ENCODE results near the gene MDN1. TPM values are rescaled to one million over a fixed set of nuclear protein-coding genes. Genes with fewer than 3 reads are reported as not detected.

Gene MDN1
- total and polyA plus RNA-seq, 2 of the 8 experiments (the other 6 are each of a cell fraction or from before 2014, with no cell fraction given): 53.5 to 179 TPM

DNA sequence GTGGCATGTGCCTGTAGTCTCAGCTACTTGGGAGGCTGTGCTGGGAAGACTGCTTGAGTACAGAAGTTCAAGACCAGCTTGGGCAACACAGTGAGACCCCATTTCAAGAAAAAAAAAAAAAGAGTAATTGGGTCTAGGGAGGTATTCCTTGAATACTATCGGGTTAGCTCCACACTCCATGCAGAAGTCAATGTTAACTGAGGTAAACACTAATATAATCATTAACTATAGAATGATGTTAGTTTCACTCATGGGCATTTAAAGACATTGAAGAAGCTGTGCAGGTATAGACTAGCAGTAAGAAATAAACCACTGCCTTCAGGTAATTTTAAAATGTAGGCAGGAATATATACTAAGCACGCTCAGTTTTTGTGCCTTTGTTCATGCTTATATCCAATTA is 32.6 kb downstream of the MDN1 start:
- Histone ChIP-seq H2BK120ac (replicated peaks; ENCODE audit: low read depth, low read length) (no peak overlapping the region), H3K36me3 (ENCODE audit: control insufficient read depth in 2 of 4, insufficient read depth in 4 of 4, low read length in 3 of 4) (peaks cover 32 to 89% (median 75%) of the 10 kb centered on the region in 4 experiments), H3K79me1 (ENCODE audit: low read depth, low read length) (no peaks in the 10 kb centered on the region; the same call in 1 of the 2 replicates), H2BK15ac (ENCODE audit: low read length) (no peak overlapping the region), H3K9ac (replicated peaks in 1 of 4; ENCODE audit: extremely low read depth in 1 of 4, low read depth in 3 of 4, low read length in 3 of 4) (no peak overlapping the region), H3K4me3 (ENCODE audit: extremely low read depth in 1 of 4, insufficient read depth in 2 of 4, low read depth in 3 of 4, low read length in 4 of 4) (no peak overlapping the region), H4K5ac (ENCODE audit: insufficient read length, low read depth, low read length) (no peak overlapping the region), H3K23me2 (ENCODE audit: low read depth, low read length) (no peaks in the 10 kb centered on the region), H3K14ac (ENCODE audit: insufficient read length) (no peak overlapping the region), H3K27me3 (replicated peaks in 1 of 4; ENCODE audit: control insufficient read depth in 3 of 4, extremely low read depth in 1 of 4, insufficient read depth in 3 of 4, low read length in 3 of 4) (peaks cover 0 to 2% (median 0%) of the 10 kb centered on the region in 4 experiments; a peak in 1 of 7 replicates), H2BK20ac (ENCODE audit: low read length) (no peak overlapping the region), H3K18ac (ENCODE audit: extremely low read depth, low read length) (no peak overlapping the region), H3K4me1 (replicated peaks in 1 of 4; ENCODE audit: control insufficient read depth in 3 of 4, insufficient read depth in 4 of 4, low read length in 3 of 4) (no peaks in the 10 kb centered on the region), H3K9me3 (ENCODE audit: insufficient read depth in 2 of 2, low read depth in 1 of 2, low read length in 1 of 2) (no peaks in the 10 kb centered on the region), H3K27ac (ENCODE audit: low read depth, low read length) (no peak overlapping the region), H3K4ac (replicated peaks; ENCODE audit: insufficient read length, low read depth, low read length) (no peak overlapping the region), H3K79me2 (ENCODE audit: control insufficient read depth in 1 of 2, insufficient read depth in 2 of 2, low read length in 2 of 2) (peaks cover 0 to 8% of the 10 kb centered on the region in 2 experiments; a peak in 2 of 4 replicates), H2AFZ (ENCODE audit: low read length) (no peak overlapping the region), H2BK5ac (ENCODE audit: low read depth, low read length) (no peak overlapping the region), H2AK5ac (ENCODE audit: low read depth, low read length) (no peak overlapping the region), H3K56ac (replicated peaks; ENCODE audit: insufficient read length, low read depth, low read length) (no peak overlapping the region), H2BK12ac (ENCODE audit: low read depth, low read length) (no peak overlapping the region), H4K91ac (replicated peaks; ENCODE audit: insufficient read length, low read length) (no peak overlapping the region), H4K20me1 (replicated peaks in 1 of 2; ENCODE audit: control insufficient read depth in 1 of 2, insufficient read depth in 2 of 2, low read length in 2 of 2) (peaks cover 1 to 3% of the 10 kb centered on the region in 2 experiments), H4K8ac (ENCODE audit: extremely low read depth, insufficient read depth, low read length) (no peak overlapping the region), H3K23ac (ENCODE audit: insufficient read length) (no peak overlapping the region), H3K4me2 (ENCODE audit: insufficient read depth in 1 of 2, low read depth in 2 of 2, low read length in 2 of 2) (no peak overlapping the region)
- no peak for TF ChIP-seq SIN3A (conservative IDR thresholded peaks at IDR 0.05 in 1 of 2, IDR thresholded peaks at IDR 0.05 in 1 of 2; ENCODE audit: low read depth in 1 of 2, low read length in 2 of 2)
- TF ChIP-seq, protein P1, sequence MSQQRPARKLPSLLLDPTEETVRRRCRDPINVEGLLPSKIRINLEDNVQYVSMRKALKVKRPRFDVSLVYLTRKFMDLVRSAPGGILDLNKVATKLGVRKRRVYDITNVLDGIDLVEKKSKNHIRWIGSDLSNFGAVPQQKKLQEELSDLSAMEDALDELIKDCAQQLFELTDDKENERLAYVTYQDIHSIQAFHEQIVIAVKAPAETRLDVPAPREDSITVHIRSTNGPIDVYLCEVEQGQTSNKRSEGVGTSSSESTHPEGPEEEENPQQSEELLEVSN (IDR thresholded peaks at IDR 0.05): no peak
- no peak for TF ChIP-seq CEBPB (IDR thresholded peaks at IDR 0.05; ENCODE audit: low read depth, low read length)
- ChIA-PET CTCF (ENCODE audit: partially characterized antibody) (no interaction called here), POLR2A (ENCODE audit: partially characterized antibody) (interaction anchor here (1.1 kb wide), 1 partner anchor 54 kb away, joined by 3 read pairs; no protein-coding TSS in a partner anchor)
- FAIRE-seq (no peak), DNase-seq (ENCODE audit: low read depth in 1 of 2, low spot score in 2 of 2) (no peak)
- 93% methylated on average over 2 of the region's 2 CpGs; no CpG with 5 or more reads in 1 of the 2 experiments for WGBS, 2 experiments (ENCODE audit: extremely low coverage in 1 of 2, insufficient coverage in 1 of 2, insufficient read length in 1 of 2, insufficient replicate concordance in 2 of 2, low coverage in 1 of 2, low lambda C conversion rate in 2 of 2, missing lambda C conversion rate in 1 of 2)
